Esophagus muscularis mucosa (tissue), 3 donors: Measurements from ENCODE around the gene RBBP4.

Source experiments
- CTCF ChIP-seq, 3 experiments: fragments of 200-600 bp in 2 of 3; fragments of 450-650 bp in 1 of 3; sonication (generic) in 2 of 3; IDR thresholded peaks; one replicate each; pipeline ENCODE4 v1.5.1; 2017 to 2019; ENCODE audit warnings: antibody characterized with exemption in 3 of 3, mild to moderate bottlenecking in 2 of 3, moderate library complexity in 1 of 3
- POLR2AphosphoS5 ChIP-seq, 2 donors: sonication (generic); formaldehyde crosslinking; IDR thresholded peaks; one replicate each; pipeline ENCODE4 v1.6.1; 2017; ENCODE audit warnings: antibody characterized with exemption in 2 of 2

GRCh38 chr1:32611859-32612188 lies 39.2 kb upstream of the RBBP4 start:
- TF ChIP-seq POLR2AphosphoS5 (IDR thresholded peaks at IDR 0.05) (no peak), CTCF (IDR thresholded peaks at IDR 0.05) (no peak)
